Large intestine (tissue), 12 donors: ENCODE results near the gene DUSP11. TPM values are rescaled to one million over a fixed set of nuclear protein-coding genes. Genes with fewer than 3 reads are reported as not detected.

ENCODE experiments used
- DNase-seq, 2 donors: peaks; one replicate each; pipeline versions ENCODE4 v3.0.0 to v3.0.0-alpha.2; 2013
- H3K27ac ChIP-seq: one replicate; pipeline ENCODE4 v1.5.1; 2013; ENCODE audit warnings: low read length
- H3K27me3 ChIP-seq: 2 replicates; pipeline ENCODE4 v1.6.1; 2013; ENCODE audit warnings: low read length; ENCODE audit not compliant: control insufficient read depth, insufficient read depth
- H3K36me3 ChIP-seq: 2 replicates; pipeline ENCODE4 v1.6.1; 2013; ENCODE audit warnings: low read length; ENCODE audit not compliant: control insufficient read depth, insufficient read depth
- H3K4me1 ChIP-seq: one replicate; pipeline ENCODE4 v1.6.1; 2013; ENCODE audit warnings: low read length; ENCODE audit not compliant: control insufficient read depth, insufficient read depth
- H3K4me3 ChIP-seq: one replicate; pipeline ENCODE4 v1.5.1; 2013; ENCODE audit warnings: low read length
- H3K9me3 ChIP-seq: one replicate; pipeline ENCODE4 v1.6.1; 2013; ENCODE audit warnings: mild to moderate bottlenecking, low read depth, low read length, moderate library complexity; ENCODE audit not compliant: control insufficient read depth
- WGBS: methylation state at CpG from one replicate; pipeline ENCODE4 v1.1.5; 2013; ENCODE audit warnings: low lambda C conversion rate; ENCODE audit not compliant: insufficient coverage; 5-methylcytosine and 5-hydroxymethylcytosine counted together
- long read RNA-seq, 11 donors: transcript quantifications; one replicate each; lab custom pipeline, GENCODE V29; 2026
- polyA plus RNA-seq: library from polyadenylated mRNA; unstranded; fragments of 120-200 nt; gene quantifications from one replicate; pipeline ENCODE4 v1.2.1, GENCODE V29; 2013

The DUSP11 gene
- 29.1 TPM for polyA plus RNA-seq
- long read RNA-seq, donor 1, transcript DUSP11-201 (9 exons, 1,653 nt): major isoform, 15 of 15 reads
- long read RNA-seq, donor 1, partial matches to known transcripts: 0 of 15 reads
- long read RNA-seq, donor 1, other reads (novel, unspliced or antisense): 0 of 15 reads
- long read RNA-seq, donor 2, transcript DUSP11-201 (9 exons, 1,653 nt): major isoform, 21 of 21 reads
- long read RNA-seq, donor 2, partial matches to known transcripts: 0 of 21 reads
- long read RNA-seq, donor 2, other reads (novel, unspliced or antisense): 0 of 21 reads
- long read RNA-seq, donor 3: 0 reads
- long read RNA-seq, donor 4, partial matches to known transcripts: 0 of 2 reads
- long read RNA-seq, donor 4, other reads (novel, unspliced or antisense): 0 of 2 reads
- long read RNA-seq, donor 5, transcript DUSP11-201 (9 exons, 1,653 nt): major isoform, 10 of 10 reads
- long read RNA-seq, donor 5, partial matches to known transcripts: 0 of 10 reads
- long read RNA-seq, donor 5, other reads (novel, unspliced or antisense): 0 of 10 reads
- long read RNA-seq, donor 6, transcript DUSP11-201 (9 exons, 1,653 nt): major isoform, 16 of 28 reads
- long read RNA-seq, donor 6, partial matches to known transcripts: 12 of 28 reads
- long read RNA-seq, donor 6, other reads (novel, unspliced or antisense): 0 of 28 reads
- long read RNA-seq, donor 7, transcript DUSP11-201 (9 exons, 1,653 nt): major isoform, 12 of 12 reads
- long read RNA-seq, donor 7, partial matches to known transcripts: 0 of 12 reads
- long read RNA-seq, donor 7, other reads (novel, unspliced or antisense): 0 of 12 reads
- long read RNA-seq, donor 8, transcript DUSP11-201 (9 exons, 1,653 nt): major isoform, 23 of 31 reads
- long read RNA-seq, donor 8, partial matches to known transcripts: 8 of 31 reads
- long read RNA-seq, donor 8, other reads (novel, unspliced or antisense): 0 of 31 reads
- long read RNA-seq, donor 9, transcript DUSP11-201 (9 exons, 1,653 nt): major isoform, 19 of 19 reads
- long read RNA-seq, donor 9, partial matches to known transcripts: 0 of 19 reads
- long read RNA-seq, donor 9, other reads (novel, unspliced or antisense): 0 of 19 reads
- long read RNA-seq, donor 10, transcript DUSP11-201 (9 exons, 1,653 nt): major isoform, 9 of 15 reads
- long read RNA-seq, donor 10, partial matches to known transcripts: 5 of 15 reads
- long read RNA-seq, donor 10, other reads (novel, unspliced or antisense): 0 of 15 reads
- long read RNA-seq, donor 11, transcript DUSP11-201 (9 exons, 1,653 nt): major isoform, 18 of 23 reads
- long read RNA-seq, donor 11, partial matches to known transcripts: 5 of 23 reads
- long read RNA-seq, donor 11, other reads (novel, unspliced or antisense): 0 of 23 reads

DNA sequence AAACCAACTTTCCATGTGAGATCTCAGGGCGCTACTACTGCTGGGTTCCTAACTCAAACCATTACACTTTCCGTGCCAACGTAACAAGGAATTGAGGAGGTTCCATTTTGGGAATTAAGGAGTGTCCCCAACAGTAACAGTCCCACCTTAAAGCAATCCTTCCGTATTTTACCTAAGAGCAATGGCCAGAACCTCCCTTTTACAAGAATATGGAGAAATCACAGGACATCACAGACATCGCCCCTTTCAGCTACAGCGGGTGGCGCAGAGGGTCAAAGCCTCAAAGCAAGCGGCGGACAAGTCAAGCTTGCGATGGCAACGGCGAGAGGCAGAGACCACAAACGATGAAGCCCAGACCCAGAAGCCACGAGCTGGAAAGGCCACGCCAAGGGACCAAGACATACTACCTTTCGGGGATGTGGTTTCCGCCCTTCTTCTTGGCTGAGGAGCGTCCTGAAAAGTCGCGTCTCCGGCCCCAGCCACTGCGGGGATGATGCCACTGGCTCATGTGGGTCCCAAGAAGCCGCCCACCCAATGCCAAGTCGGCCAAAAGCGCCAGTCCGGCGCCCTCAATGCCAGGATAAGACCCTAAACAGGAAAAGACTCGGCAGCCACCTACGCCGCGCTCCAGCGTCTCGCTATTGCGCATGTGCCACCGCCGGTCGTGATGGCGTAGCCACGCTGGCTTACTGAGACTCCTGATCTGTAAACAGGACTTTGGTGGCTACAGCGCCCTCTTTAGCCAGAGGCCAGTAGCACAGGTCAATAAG, at the start of gene DUSP11:
TSS of gene DUSP11 (minus strand) at position 637 of the 770 bp plus-strand sequence. CDS start at position 508, 129 bp downstream.
- DNase-seq: peak; percentile 93
- Histone ChIP-seq H3K4me1 (peaks cover 5% of the 10 kb centered on the region), H3K36me3 (peaks cover 17% of the 10 kb centered on the region), H3K27ac (peak within 1 kb of the TSS; percentile 73), H3K4me3 (peak within 1 kb of the TSS; percentile 74), H3K9me3 (no peaks in the 10 kb centered on the region), H3K27me3 (no peaks in the 10 kb centered on the region)
- WGBS: no CpG with 5 or more reads among the region's 40 CpGs

DNA sequence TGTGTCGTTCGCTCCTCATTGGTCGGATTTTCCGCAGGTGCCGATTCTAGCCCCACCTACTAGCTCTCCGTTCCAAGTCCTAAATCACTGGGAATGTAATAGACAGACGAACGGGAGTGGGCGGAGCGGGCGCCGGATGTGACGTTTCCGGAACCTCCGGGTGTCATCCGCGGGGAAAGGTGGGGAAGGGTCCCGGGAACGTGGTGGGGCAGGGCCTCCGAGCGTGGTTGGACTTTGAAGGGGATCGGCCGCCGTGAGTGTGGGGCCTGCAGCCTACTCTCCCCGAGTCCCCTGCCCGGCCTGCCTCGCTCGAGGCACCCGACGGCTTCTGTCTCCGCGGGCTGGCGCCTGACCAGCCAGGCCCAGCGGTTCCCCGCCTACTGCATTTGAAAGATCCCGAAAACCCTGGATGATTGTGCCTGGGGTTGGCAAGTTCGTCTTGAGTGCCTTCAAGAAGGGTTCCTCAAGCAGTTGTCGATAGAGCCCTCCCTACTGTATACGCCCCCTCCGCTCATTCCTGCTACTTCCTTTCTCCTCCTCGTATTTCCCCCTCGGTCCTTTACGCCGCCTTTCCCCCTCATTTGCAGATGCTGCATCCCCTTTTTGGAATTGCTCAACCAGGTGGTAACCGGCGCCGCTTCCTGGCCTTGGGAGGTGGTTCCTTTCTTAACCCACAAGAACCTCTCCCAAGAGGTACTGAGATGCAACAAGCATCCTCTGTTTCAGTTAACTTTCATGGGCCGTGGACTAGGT, 49.1 kb upstream of the DUSP11 start, which contains the start of gene STAMBP:
TSS of gene STAMBP (plus strand) at position 144 of the 753 bp plus-strand sequence. CDS start 1,896 bp downstream, outside the sequence.
- peaks cover 20% of the 10 kb centered on the region for H3K36me3 ChIP-seq
- peaks cover 4% of the 10 kb centered on the region for H3K4me1 ChIP-seq
- no peaks in the 10 kb centered on the region for H3K9me3 ChIP-seq
- peak; percentile 97 for DNase-seq
- H3K27me3 ChIP-seq: no peaks in the 10 kb centered on the region
- H3K4me3 ChIP-seq: peak within 1 kb of the TSS; percentile 81
- WGBS: 0% methylated on average over 2 of the region's 48 CpGs
- peak within 1 kb of the TSS; percentile 77 for H3K27ac ChIP-seq

DNA sequence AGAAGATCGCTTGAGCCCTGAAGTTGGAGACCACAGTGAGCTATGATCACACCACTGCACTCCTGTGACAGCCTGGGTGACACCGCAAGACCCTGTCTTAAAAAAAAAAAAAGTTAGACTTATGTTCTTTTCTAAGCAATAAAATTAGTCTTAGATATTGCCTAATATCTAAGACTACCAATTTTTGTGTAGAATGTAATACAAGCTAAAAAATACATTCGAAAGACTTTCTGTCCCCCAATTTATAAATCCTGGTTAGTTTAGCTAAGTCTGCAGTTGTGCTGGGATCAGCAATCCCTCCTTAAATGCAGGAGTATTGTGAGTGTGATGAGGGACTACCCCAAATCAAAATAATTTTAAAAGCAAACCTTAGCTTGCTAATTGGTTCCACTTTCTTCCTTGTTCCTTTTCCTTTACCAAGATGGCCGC, 48.5 kb upstream of the DUSP11 start:
- H3K4me3 ChIP-seq: peak overlapping the region; percentile 81
- no peaks in the 10 kb centered on the region for H3K9me3 ChIP-seq
- H3K27ac ChIP-seq: no peak overlapping the region
- H3K4me1 ChIP-seq: peaks cover 4% of the 10 kb centered on the region
- no CpG with 5 or more reads among the region's 4 CpGs for WGBS
- peaks cover 16% of the 10 kb centered on the region for H3K36me3 ChIP-seq
- no peak for DNase-seq
- H3K27me3 ChIP-seq: no peaks in the 10 kb centered on the region

GRCh38 chr2:73827660-73828388, 47.9 kb upstream of the DUSP11 start:
- Histone ChIP-seq H3K4me3 (peak overlapping the region; percentile 81), H3K27ac (no peak overlapping the region), H3K4me1 (peaks cover 4% of the 10 kb centered on the region), H3K36me3 (peaks cover 14% of the 10 kb centered on the region), H3K27me3 (no peaks in the 10 kb centered on the region), H3K9me3 (no peaks in the 10 kb centered on the region)
- no peak for DNase-seq
- no CpG with 5 or more reads among the region's 9 CpGs for WGBS

DNA sequence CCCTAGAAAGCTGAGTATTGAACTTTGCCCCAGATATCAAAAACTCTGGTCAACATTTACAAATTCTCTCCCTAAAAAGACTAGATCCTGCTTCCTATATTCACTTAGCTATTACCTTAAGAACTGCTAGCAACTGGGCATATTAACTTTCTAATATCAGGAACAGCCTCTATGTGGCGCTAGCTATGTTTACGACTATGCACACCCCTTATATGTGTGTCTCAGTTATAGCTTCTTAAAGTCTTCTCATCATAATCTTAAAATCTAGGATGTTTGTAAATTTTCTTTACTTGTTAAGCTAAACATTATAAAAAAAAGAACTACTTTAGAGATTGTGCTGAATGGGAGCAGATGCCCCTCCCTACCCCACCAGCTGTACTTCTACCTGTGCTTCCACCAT, 47.1 kb upstream of the DUSP11 start:
- H3K9me3 ChIP-seq: no peaks in the 10 kb centered on the region
- 50% methylated on average over 2 of the region's 2 CpGs for WGBS
- H3K4me1 ChIP-seq: peaks cover 4% of the 10 kb centered on the region
- H3K27me3 ChIP-seq: no peaks in the 10 kb centered on the region
- DNase-seq: no peak
- H3K36me3 ChIP-seq: peaks cover 7% of the 10 kb centered on the region
- no peak overlapping the region for H3K4me3 ChIP-seq
- no peak overlapping the region for H3K27ac ChIP-seq

GRCh38 chr2:73825408-73825807, 45.5 kb upstream of the DUSP11 start:
- Histone ChIP-seq H3K36me3 (no peaks in the 10 kb centered on the region), H3K4me1 (peaks cover 4% of the 10 kb centered on the region), H3K4me3 (no peak overlapping the region), H3K9me3 (no peaks in the 10 kb centered on the region), H3K27me3 (no peaks in the 10 kb centered on the region), H3K27ac (no peak overlapping the region)
- no peak for DNase-seq
- 83% methylated on average over 1 of the region's 4 CpGs for WGBS

GRCh38 chr2:73823916-73824523, 44.1 kb upstream of the DUSP11 start:
- DNase-seq: peak; percentile 64 to 66
- Histone ChIP-seq H3K9me3 (no peaks in the 10 kb centered on the region), H3K4me3 (no peak overlapping the region), H3K4me1 (peaks cover 4% of the 10 kb centered on the region), H3K27me3 (no peaks in the 10 kb centered on the region), H3K27ac (no peak overlapping the region), H3K36me3 (no peaks in the 10 kb centered on the region)
- no CpG with 5 or more reads among the region's 3 CpGs for WGBS

DNA sequence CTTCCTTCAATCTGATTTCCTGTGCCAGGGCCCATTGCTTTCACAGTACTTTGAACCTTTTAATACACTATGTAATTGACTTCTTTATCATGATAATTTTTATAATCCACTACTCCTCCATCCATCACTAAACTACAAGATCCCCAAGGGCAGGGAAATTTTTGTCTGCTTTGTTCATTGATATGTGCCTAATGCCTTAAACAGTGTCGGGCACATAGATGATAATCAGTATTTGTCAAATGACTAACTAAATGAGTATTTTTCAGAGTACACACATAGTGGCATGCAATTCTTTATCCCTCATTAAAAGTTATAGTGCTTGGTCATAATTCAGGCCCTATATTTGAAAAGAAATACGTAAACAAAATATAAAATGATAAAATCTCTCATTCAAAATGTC, 43.5 kb upstream of the DUSP11 start:
- Histone ChIP-seq H3K36me3 (no peaks in the 10 kb centered on the region), H3K4me3 (no peak overlapping the region), H3K9me3 (no peaks in the 10 kb centered on the region), H3K27me3 (no peaks in the 10 kb centered on the region), H3K4me1 (peaks cover 4% of the 10 kb centered on the region), H3K27ac (no peak overlapping the region)
- 61% methylated on average over 2 of the region's 2 CpGs for WGBS
- no peak for DNase-seq
